ENCODE results near the gene TMPRSS2.
A peak's percentile ranks its signal among the peaks of the same experiment; 100 is the strongest.
"Not testable (repeated sequence)": the region's sequence is repeated elsewhere in the genome, so short reads cannot be mapped to it uniquely, and the experiment has no call there.

Gene TMPRSS2

DNA sequence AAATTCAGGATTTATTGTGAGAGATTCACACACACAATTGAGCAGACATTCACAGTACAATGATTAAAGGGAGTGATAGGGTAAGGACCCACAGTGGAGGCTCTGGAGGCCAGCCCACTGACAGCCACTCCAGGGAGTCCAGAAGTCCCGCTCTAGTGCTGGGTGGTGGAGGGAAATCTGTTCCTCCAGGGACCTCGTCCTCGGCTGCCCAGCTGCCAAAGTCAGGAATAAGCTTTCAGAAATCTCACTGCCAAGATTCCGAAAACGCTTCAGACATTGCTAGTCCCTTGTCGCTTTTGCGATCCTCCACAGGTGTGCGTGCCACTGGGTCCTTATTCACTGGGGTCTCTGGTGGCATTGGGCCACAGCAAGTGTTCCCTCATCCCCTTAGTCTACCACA is 79.6 kb downstream of the TMPRSS2 start:
- DNase-seq (ENCODE audit: low read depth in 2 of 2, low spot score in 1 of 2) = no peak

DNA sequence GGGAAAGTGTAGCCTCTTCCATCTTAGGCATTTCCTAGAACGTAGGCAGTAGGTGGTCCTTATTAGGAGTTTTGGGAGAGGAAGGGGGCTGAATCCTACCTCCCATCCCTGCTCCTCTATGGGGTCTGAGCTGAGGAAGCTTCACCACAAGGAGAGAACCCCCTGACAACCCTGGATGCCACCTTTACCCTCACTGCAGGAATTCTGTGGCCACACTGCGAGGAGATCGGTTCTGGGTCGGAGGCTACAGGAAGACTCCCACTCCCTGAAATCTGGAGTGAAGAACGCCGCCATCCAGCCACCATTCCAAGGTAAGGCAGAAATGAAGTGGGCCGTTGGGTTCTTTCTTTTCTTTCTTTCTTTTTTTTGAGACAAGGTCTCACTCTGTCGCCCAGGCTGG is 80.4 kb downstream of the TMPRSS2 start:
- no peak for DNase-seq (ENCODE audit: low read depth in 2 of 2, low spot score in 1 of 2)

DNA sequence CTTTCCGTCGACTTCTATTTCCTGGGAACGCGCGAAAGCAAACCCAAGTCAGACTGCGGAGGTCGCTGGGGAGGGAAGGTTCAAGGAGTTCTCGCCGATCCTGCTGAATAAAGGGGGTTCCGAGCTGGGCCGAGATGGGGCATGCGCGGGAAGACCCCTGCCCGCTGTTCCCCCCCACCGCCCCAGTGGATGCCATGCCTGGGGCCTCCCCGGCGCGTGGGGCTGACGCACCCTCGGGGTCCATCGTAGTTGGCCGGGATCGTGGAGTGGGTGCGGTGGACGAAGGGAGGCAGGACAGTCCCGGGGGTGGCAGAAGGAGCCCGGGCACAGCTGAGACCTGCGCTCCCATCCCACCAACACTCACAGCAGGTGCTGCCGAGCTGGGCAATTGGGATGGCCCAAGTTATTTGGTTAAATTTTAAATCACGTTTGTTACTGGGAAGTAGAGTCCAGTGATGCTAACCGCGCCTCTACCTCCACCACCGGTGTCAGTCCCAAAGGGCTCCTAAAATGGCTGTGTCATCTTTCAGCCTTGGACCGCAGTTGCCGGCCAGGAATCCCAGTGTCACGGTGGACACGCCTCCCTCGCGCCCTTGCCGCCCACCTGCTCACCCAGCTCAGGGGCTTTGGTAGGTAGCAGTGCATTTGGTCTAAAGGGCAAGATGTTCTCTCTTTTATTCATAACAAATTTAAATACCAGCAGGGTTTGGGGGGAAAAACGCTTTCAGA is 81.1 kb downstream of the TMPRSS2 start:
- no peak for DNase-seq (ENCODE audit: low read depth in 2 of 2, low spot score in 1 of 2)

DNA sequence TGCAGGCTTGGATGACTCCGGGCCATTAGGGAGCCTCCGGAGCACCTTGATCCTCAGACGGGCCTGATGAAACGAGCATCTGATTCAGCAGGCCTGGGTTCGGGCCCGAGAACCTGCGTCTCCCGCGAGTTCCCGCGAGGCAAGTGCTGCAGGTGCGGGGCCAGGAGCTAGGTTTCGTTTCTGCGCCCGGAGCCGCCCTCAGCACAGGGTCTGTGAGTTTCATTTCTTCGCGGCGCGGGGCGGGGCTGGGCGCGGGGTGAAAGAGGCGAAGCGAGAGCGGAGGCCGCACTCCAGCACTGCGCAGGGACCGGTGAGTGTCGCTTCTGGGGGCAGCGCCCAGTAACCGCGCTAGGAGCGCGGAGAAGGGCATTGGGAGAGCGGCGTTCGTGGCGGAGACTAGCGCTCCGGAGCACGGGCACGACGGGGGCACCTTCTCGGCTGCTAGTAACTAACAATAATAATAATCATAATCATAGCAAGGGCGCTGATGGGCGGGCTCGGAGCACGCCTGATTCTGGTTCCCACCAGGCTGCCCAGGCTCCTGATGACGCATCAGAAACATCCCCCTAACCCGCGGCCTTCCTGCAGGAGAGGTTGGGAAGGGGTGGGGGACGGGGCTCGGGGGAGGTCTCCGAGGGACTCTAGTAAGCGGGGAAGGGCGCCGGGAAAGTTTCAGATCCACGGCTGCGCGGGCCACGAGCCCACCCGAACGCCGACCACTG is 81.8 kb downstream of the TMPRSS2 start, which contains the start of gene MX1:
Gene MX1, plus strand, starts transcription at position 286 of the 722 bp plus-strand sequence. CDS start 5,832 bp downstream, outside the sequence.
- DNase-seq (ENCODE audit: low read depth in 2 of 2, low spot score in 1 of 2) = peak; percentile 77 to 93

DNA sequence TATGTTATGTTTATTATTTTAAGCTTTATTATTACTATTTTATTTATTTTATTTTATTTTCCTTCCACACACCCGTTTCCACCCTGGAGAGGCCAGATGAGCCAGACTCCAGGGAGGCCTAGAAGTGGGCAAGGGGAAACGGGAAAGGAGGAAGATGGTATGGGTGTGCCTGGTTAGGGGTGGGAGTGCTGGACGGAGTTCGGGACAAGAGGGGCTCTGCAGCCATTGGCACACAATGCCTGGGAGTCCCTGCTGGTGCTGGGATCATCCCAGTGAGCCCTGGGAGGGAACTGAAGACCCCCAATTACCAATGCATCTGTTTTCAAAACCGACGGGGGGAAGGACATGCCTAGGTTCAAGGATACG is 82.4 kb downstream of the TMPRSS2 start:
- DNase-seq (ENCODE audit: low read depth in 2 of 2, low spot score in 1 of 2) = no peak

DNA sequence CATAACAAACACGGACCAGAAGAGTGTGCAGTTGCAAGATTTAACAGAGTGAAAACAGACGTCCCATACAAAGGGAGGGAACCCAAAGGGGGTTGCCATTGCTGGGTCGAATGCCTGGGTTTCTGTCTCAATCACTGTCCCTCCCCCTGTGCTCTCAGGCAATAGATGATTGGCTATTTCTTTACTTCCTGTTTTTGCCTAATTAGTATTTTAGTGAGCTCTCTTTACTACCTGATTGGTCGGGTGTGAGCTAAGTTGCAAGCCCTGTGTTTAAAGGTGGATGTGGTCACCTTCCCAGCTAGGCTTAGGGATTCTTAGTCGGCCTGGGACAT is 84.7 kb downstream of the TMPRSS2 start:
- DNase-seq (ENCODE audit: low read depth in 2 of 2, low spot score in 1 of 2) = not testable (repeated sequence)

DNA sequence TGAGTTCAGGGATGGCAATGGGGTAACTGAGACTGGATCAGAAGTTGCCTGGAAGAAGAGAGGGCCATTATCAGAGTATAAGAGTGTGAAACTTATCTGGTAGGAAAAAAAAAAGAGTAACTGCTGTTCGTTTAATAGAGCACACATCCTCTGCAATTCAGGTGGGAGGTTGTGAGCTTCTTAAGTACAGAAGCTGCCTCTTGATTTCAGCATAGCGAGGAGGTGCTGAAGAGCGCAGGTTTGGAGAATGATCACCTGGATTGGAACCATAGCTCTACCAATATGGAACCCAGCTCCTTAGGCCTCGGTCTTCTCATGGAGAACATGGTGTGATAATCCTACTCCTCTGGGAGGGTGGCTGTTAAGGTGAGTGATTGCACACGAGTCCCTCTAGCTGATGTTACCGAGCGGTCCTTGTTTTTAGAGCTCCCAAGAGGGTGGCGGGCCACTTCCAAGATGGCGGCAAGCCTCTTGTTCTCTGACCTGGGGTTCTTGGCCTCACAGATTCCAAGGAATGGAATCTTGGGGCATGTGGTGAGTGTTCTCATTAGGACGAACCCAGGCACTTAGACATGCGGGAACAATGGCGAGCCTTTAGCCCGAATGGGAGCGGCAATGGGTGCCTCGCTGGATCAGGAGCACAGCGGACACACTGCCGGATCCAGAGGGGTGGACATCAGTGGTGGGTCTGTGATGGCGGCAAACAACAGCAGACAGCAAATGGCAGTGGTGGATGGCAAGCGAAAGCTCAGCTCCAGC is 85.2 kb downstream of the TMPRSS2 start:
- no peak for DNase-seq (ENCODE audit: low read depth in 2 of 2, low spot score in 1 of 2)

DNA sequence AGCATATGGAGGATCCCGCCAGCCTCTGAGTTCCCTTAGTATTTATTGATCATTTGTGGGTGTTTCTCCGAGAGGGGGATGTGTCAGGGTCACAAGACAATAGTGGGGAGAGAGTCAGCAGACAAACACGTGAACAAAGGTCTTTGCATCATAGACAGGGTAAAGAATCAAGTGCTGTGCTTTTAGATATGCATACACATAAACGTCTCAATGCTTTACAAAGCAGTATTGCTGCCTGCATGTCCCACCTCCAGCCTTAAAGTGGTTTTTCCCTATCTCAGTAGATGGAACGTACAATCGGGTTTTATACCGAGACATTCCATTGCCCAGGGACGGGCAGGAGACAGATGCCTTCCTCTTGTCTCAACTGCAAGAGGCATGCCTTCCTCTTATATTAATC is 87.0 kb downstream of the TMPRSS2 start:
- not testable (repeated sequence) for DNase-seq (ENCODE audit: low read depth in 2 of 2, low spot score in 1 of 2)

DNA sequence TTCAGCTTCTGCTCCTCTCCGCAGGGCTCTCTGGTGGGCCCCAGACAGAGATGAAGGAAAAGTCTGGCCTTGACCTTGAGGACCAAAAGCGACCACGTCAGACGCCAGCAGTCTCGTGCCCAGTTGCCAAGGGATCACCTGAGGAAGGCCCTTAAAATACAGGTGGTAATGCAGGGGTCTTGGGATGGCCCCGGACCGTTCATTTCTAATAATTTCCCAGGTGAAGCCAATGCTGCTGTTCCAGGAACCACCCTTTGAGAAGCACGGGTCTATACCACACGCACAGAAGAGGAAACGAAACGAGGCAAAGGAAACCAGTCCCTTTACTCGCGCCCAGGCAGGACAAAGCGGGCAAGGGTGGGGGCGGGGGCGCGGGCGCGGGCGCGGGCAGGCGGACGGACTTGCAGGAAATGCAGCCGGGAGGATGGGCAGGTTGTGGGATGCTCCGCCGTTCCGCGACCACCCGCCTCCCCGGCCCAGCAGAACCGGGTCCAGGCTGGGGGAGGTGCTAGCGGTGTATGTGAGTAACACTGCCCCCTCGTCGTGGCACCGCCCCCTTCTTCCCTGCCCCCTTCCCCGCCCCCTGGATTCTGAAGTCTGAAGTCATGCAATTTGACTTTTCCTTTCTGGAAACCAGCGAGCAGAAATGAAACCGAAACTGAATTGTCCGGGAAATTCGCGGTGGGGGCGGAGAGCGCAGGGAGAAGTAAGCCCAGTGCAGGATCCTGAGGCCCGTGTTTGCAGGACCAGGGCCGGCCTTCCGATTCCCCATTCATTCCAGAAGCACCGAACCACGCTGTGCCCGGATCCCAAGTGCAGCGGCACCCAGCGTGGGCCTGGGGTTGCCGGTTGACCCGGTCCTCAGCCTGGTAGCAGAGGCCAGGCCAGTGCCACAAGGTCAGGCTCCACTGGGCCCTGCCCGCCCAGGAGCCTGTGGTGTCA is 87.8 kb downstream of the TMPRSS2 start:
- DNase-seq (ENCODE audit: low read depth in 2 of 2, low spot score in 1 of 2) = peak in 1 of 2 donors; percentile 48

DNA sequence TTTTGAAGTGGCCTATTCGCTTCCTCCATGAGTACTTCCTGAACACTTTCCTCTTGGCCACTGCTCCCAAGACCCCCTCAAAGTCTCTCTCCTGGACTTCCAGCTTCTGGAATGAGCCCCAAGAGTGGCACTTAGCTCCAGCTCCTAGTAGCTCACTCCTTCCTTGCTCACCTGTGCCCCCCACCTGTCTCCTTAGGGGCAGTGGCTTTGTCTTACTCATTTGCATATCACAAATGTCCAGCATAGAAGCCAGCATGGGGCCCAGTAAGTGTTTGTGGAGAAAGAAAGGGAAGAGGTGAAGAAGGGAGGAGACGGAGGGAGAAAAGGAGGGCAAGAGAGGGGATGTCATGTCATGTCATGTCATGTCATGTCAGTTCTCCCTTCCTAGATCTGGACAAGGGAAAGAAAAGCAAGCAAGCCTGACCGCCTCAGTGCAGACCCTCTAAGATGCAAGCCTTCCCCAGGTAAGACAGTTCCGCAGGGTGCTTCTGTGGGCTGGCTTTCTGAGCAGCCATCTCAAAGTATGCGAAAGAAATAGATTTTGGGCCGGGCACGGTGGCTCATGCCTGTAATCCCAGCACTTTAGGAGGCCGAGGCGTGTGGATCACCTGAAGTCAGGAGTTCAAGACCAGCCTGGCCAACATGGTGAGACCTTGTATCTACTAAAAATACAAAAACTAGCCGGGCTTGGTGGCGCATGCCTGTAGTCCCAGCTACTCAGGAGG is 88.8 kb downstream of the TMPRSS2 start:
- no peak for DNase-seq (ENCODE audit: low read depth in 2 of 2, low spot score in 1 of 2)

DNA sequence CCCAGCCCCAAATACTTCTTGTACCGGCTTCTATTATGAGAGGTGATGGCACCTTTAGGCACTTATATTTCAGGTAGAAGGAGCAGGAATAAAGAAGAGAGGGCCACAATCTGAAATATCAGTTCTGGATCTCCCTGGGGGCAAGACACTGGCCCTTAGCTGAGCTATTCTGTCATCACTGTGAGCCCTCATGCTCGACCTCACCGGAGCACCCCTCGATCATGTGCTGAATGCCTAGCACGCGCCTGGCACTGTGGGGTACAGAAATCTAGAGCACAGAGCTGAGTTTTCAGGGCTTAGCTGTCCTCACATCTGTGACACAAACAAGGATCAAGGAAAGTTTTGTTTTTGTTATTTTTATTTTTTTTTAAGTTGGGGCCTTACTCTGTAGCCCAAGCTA is 89.6 kb downstream of the TMPRSS2 start:
- DNase-seq (ENCODE audit: low read depth in 2 of 2, low spot score in 1 of 2) = no peak

DNA sequence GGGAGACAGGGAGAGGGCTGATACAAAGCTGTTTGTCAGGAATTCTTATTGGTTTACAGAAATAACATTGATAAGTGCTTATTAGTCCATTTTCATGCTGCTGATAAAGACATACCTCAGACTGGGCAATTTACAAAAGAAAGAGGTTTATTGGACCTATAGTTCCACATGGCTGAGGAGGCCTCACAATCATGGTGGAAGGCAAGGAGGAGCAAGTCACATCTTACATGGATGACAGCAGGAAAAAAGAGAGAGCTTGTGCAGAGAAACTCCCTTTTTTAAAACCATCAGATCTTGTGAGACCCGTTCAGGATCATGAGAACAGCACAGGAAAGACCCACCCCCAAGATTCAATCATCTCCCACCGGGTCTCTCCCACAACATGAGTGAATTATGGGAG is 90.5 kb downstream of the TMPRSS2 start:
- DNase-seq (ENCODE audit: low read depth in 2 of 2, low spot score in 1 of 2) = not testable (repeated sequence)

Data from stimulated activated CD8-positive, alpha-beta memory T cell treated with anti-CD3 and anti-CD28 coated beads, Interleukin-4, amount 100 ng/mL, for 1 hour (primary cell).